ENCODE measurements around the gene PCDH1.
"Not testable (repeated sequence)": the region's sequence is repeated elsewhere in the genome, so short reads cannot be mapped to it uniquely, and the experiment has no call there.

PCDH1 gene

DNA sequence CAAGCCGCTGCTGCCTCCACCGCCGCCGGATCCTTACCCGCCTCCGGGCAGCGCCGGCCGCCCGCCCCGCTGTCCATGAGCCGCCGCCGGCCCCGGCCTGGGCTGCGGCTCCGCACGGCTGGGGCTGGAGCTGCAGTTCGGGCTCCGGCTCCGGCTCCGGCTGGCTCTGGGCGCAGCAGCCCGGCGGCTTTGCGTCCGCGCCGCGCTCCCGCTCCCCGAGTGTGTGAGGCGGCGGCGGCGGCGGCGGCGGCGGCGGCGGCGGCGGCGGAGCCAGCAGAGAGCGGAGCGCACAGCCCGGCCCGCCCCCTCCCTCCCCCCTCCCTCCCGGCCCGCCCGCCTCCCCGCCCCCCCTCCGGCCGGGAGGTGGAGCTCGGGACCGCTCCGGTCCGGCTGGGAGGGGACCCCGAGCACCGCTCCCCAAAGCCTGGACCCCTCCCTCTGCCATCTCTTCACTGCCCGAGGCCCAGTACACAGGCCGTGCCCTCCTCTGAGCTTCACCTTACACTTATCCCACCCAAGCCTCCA lies at the start of gene PCDH1:
TSS of gene PCDH1 (minus strand) at position 225 of the 525 bp plus-strand sequence. CDS start at position 77, 148 bp downstream.
- DNase-seq (ENCODE audit: low read depth, low spot score): no peak

DNA sequence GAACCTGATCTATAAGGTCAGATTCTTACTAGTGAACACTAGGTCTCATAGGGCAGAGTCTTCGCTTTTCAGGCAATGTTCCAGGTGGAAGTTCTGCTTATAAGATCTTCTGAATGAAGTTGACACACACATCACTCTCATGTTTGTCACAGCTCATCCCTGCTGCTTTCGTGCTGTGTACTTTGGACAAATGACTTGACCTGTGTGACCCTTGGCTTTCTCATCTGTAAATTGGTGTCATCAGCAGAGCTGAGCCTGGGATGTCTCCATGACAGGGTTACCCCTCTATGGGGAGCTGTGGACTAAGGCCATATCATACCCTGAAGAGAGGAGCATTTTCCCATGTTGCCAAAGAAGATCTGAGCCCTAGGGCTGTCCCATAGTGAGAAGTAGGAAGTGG lies 48.2 kb upstream of the PCDH1 start:
- DNase-seq (ENCODE audit: low read depth, low spot score): no peak

DNA sequence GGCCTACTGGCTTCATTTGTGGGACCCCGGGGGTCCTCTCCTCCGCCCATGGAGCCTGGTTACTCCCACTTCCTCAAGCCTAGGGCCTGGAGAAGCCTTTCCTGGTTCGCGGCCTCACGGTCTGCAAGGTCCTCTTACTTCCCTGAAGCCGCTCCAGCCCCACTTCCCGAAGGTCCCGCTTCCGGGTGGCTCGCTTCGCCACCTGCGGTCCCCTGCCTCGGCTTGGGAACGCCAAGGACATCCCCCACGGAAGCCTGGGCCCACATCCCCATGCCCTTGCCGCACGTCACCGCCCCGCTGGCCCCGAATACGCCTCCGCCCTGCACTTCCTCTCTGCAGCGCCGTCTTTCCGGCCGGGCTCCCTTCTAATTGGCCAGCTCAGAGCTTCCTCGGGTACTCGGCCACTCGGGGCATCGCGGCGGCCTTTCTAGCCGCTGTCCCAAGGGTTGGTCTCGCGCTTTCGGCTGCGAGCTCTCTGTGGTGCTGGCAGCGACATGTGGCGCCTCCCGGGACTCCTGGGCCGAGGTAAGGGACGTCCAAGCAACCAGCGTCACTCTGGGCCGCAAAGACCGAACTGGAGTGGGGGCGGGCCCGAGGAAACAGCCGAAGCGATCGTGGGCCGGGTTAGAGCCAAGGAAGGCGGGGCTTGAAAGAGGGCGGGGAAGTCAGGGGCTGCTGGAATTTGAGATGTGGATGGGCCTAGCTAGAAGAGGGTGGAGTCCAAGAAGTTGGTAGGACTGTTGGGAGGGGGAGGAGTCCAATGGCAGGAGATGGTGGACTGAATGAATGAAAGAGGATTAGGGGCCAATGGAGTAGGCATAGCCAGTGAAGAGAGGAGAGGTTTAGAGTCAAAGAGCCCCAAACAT lies 45.5 kb upstream of the PCDH1 start, which contains the start of gene DELE1:
TSS of gene DELE1 (plus strand) at position 424 of the 866 bp plus-strand sequence. CDS start at position 495, 71 bp downstream.
- peak; percentile 86 for DNase-seq (ENCODE audit: low read depth, low spot score)

DNA sequence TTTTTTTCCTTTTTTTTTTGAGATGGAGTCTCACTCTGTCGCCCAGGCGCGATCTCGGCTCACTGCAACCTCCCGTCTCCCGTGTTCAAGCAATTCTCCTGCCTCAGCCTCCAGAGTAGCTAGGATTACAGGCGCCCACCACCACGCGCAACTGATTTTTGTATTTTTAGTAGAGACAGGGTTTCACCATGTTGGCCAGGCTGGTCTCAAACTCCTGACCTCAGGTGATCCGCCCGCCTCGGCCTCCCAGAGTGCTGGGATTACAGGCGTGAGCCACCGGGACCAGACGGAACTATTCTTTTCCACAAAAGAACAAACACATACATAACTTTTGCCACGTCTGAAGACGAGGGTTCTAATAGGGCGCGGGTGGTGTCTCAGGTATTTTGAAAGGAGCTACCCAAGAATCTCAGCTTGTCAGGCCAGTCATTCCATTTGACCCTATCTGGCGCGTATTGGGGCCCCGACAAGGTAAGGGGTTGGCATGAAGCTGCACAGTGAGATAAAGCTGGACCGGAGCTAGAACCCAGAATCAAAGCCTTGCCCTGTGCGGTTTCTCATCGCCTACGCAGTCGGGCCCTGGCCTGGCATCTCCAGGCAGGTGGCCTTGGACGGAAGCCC lies 44.7 kb upstream of the PCDH1 start:
- not testable (repeated sequence) for DNase-seq (ENCODE audit: low read depth, low spot score)

DNA sequence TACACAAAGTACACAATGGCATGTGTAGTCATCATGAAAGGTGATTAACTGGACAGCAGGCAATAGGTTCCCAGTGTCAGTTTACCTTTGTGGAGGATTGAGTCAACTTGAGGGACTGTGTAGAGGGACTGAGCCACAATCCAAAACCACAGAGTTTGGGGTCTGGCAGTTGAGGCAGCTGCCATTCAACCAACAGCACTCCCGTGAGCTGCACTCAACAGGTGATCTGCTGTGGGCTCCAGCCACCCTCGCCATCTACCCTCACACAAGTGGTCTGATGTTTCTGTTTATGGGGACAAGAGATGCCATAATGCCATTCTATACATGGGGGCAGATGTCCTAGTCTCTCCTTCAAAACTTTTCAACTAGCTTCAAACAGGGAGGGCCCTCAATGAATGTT lies 42.6 kb upstream of the PCDH1 start:
- DNase-seq (ENCODE audit: low read depth, low spot score): no peak

DNA sequence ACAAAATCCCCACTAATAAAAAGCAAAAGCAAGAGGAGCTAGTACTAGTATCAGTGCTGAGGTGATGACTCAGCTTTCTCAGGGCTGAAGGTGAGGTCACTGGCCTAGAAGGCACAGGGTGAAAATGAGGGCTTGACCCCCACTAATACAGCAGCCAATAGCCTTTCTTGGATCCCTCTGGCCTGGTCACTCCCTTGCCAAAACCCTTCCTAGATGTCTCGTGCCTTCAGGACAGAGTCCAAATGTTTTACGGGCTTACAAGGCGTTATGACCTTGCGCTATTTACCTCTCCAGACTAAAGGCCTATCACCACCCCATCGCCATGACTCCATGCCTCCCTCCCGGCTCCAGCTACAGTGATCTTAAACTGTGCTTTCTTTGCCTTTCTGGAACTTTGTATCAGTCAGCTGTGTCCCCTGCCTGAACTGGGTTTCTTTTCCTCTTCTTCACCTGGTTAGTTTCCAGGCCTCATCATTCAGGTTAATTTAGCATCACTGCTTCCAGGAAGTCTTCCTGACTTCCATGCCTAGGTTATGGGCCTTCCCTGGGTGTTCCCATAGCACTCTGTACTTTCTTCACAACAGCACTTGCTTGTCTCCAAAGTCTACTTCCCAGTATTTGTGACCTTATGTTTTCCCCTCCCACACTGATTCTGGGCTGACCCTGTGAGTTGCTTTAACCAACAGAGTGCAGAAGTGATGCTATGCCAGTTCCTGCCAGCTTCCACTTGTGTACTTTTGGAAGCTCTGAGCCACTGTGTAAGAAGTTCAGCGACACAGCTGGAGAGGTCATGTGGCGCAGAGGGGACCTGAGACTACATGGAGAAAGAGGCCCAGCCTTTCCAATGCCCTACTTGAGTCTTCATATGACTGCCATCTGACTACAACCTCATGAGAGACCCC lies 41.3 kb upstream of the PCDH1 start:
- DNase-seq (ENCODE audit: low read depth, low spot score): no peak

DNA sequence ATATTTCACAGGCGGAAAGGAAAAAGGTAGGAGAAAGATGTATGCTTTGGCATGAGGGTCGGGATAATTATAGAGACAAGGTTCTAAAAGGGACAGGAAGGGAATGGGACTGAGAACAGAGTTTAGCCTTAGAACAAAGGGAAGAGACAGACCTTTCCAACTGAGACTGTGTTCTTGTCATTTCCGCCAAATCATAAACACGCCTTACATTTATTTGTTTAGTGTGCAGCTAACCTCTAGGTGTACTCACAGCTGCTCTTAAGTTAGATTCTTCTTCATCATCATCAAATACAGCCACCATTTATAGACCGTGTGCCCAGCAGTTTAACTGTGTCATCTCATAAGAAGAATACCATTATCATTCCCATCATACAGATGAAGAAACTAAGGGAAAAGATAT lies 39.5 kb upstream of the PCDH1 start:
- no peak for DNase-seq (ENCODE audit: low read depth, low spot score)

DNA sequence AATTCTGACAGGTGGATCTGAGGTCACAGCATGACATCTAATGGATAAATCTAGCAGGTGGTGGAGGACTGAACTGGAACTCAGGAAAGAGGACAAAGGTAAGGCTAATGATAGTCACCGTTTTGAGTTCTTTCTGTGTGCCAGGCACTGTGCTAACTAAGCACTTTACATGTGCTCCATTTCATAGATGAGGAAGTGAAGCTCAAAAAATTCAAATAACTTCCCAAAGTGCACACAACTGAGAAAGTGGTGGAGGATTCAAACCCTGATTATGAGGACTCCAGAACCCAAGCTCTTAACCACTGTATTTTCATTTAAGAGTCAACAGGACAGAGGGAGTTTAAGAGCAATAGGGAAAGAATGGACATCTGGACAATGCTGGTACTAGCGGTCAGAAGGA lies 38.3 kb upstream of the PCDH1 start:
- no peak for DNase-seq (ENCODE audit: low read depth, low spot score)

DNA sequence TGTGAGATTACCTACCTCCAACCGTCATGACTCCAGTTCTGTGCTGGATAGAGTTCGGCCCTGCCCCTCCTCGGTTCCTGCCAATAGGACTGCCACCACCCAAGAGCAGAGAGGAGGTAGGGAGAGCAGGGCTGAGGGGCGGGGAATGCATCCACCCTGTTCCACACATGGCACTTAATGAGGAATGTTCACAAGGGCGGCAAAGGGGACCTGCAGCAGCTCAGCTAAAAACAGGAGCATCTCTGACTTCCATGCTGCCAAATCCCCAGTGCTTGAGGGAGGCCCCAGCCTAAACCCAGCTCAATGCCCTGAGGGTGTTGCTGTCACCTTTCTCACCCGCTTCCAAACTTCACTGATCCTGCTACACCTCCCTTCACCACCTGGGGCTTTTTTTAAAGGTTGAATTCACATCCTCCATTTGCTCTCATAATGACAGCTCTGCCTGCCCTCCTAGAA lies 37.7 kb upstream of the PCDH1 start:
- no peak for DNase-seq (ENCODE audit: low read depth, low spot score)

DNA sequence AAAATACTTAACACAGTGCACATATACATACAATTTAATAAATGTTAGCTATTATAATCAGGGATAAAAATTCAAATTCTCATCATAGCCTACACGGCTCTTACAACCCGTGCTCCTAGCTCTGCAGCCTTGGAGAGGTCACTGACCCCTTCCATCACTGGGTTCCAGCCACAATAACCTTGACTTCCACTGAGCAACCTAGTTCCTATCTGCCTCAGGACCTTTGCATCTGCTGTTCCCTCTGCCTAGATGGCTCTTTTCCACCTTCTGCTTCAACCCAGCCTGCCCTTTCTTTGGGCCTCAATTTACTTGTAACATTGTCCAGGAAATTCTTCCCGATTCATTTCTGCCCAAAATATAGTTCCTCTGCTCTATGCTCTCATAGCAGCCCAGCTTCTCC lies 36.6 kb upstream of the PCDH1 start:
- no peak for DNase-seq (ENCODE audit: low read depth, low spot score)

DNA sequence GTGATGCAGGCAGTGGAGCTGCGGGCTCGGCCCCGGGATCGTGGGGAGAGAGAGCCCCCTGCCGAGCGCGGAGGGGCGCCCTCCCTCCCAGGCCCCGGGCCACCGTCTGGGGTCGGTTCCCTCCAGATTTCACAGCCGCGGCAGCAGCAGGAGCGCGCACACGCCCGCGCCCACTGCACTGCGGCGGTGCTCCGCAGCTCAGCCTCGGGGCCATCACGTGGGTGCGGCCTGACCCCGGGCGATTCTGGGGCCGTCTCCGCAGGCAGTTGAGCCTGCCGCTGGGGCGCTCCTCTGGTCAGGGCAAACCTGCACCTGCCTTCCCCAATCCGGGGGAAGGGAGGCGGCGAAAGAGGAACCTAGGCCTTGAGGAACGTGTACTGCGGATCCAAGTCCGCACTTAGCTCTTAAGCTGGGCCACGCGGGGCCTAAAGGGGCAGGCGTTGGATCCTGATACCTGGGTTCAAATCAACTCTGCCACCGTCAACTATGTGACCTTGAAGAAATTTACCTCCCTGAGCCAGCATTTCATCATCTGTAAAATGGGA lies 36.1 kb upstream of the PCDH1 start:
- DNase-seq (ENCODE audit: low read depth, low spot score): no peak

DNA sequence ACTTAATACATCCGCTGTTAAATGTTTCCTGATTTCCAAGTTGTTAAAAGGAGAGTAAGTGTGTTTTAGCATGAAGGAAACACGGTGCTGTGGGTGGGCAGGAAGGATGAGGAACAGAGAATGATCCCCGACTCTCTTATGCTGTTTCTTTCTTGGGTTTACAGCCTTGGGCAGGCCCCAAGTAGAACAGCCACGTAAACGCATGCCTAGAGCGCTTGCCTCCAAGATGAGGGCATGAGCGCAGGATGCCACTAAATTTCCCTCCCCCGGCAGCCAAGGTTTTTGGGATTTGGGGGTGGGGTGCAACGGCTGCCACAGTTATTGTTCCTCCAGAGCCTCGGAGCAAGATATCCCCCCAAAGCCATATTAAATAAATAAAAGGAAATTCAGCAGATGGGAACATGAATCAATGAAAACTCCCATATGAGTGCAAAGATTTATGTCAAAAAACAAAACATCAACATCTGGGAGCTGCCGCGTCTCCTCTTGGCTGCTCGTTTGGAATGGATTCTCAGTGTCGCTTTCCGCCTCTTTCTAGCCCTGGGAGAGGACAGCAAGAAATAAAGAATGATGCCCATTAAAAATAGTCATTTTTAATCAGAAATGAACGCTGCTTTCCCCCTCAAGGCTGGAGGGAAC lies 35.5 kb upstream of the PCDH1 start:
- DNase-seq (ENCODE audit: low read depth, low spot score): no peak

DNA sequence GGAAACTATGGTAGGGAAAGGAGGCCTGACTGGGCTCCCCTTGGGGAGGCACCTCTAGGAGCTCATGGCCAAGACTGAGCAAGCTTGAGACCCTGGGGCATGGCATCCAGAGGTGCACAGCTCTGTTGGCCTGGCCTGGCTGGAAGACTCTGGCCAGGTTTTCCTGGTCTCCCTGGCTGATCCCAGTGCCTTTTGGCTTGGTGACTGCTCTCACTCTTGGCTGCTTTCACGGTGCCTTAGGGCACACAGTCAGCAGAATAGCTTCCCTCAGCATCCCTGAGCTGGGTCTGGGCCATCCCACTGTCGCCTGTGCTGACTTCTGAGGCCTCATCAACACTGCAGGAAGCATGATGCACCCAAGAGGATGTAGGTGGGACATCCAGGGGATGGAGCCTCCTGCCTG lies 32.1 kb upstream of the PCDH1 start:
- no peak for DNase-seq (ENCODE audit: low read depth, low spot score)

DNA sequence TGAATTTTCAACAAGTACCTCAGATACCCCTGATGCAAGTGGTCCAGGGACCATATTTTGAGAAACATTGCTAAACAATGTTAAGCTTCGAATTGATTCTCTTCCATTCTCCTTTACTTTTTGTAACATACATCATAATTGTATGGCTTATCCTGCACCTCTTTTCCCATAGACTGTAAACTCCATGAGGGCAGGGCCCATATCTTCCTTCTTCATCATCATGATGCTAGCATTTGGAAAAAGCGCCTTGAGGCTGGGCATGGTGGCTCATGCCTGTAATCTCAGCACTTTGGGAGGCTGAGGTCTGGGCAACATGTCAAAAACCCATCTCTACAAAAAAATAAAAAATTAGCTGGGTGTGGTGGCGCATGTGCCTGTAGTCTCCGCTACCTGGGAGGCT lies 31.0 kb upstream of the PCDH1 start:
- no peak for DNase-seq (ENCODE audit: low read depth, low spot score)

DNA sequence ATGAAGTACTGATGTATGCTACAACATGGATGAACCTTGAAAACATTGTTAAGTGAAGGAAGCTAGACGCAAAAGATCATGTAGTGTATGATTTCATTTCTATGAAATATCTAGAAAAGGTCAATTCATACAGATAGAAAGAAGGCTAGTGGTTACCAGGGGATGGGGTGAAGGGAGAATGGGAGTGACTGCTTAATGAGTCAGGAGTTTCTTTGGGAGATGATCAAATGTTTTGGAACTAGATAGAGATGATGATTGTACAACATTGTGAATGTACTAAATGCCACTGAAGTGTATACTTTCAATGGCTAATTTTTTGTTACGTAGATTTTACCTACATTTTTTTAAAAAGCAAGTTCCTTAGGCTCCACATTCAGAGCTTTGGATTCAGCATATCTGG lies 30.6 kb upstream of the PCDH1 start:
- no peak for DNase-seq (ENCODE audit: low read depth, low spot score)

DNA sequence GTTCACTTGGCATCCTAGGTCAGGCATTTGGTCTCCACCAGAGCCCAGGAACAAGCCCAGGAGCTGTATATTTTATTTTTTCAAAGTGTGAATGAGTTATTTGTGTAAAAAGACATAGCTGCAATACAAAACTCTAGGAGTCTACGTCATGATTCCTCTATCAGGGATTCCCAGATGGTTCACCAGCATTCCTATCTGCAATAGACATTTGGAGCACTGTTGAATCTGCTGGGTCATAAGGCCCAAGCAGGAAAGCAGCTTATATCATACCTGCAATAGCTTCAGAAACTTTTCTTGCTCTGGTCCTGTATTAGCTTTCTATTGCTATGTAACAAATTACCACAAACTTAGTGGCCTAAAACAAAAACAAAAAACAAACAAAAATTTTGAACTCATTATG lies 28.8 kb upstream of the PCDH1 start:
- no peak for DNase-seq (ENCODE audit: low read depth, low spot score)

DNA sequence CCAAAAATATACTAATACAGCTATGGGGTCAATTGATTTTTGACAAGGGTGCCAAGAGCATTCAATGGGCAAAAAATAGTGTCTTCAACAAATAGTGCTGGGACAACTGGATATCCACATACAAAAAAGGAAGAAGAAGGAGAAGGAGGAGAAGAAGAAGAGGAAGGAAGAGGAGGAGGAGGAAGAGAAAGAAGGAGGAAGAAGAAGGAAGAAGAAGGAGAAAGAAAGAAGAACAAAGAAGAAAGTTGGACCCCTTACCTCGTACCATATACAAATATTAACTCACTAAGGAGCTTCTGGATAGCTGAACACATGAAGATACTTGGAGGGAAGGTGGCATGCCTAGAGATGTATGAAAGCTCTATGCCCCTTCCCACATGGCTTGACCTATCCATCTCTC lies 28.3 kb upstream of the PCDH1 start:
- DNase-seq (ENCODE audit: low read depth, low spot score): no peak

DNA sequence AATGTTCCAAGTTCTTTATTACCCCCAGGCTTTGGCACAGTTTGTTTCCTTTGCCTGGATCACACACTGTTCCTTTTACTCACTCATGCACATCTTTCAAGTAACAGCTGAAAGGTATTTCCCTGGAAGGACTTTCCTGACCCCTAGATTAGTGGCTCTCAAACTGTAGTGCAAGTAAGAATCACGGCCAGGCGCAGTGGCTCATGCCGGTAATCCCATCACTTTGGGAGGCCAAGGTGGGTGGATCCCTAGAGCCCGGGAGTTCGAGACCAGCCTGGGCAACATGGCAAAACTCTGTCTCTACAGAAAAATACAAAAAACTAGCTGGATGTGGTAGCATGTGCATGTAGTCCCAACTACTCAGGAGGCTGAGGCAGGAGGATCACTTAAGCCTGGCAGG lies 26.3 kb upstream of the PCDH1 start:
- no peak for DNase-seq (ENCODE audit: low read depth, low spot score)

DNA sequence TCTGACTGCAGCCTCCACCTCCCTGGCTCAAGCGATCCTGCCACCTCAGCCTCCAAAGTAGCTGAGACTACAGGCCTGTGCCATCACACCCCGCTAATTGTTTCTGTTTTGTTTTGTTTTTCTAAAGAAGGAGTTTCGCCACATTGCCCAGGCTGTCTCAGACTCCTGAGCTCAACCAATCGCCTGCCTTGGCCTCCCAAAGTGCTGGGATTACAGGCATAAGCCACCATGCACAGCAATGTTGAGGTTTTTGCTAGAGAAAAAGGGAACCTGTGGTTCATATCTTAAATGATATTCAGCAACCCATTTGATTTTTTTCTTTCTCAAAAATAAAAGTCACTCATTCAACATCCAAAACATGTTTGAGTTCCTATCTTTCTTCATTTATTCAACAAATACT lies 25.1 kb upstream of the PCDH1 start:
- DNase-seq (ENCODE audit: low read depth, low spot score): no peak

DNA sequence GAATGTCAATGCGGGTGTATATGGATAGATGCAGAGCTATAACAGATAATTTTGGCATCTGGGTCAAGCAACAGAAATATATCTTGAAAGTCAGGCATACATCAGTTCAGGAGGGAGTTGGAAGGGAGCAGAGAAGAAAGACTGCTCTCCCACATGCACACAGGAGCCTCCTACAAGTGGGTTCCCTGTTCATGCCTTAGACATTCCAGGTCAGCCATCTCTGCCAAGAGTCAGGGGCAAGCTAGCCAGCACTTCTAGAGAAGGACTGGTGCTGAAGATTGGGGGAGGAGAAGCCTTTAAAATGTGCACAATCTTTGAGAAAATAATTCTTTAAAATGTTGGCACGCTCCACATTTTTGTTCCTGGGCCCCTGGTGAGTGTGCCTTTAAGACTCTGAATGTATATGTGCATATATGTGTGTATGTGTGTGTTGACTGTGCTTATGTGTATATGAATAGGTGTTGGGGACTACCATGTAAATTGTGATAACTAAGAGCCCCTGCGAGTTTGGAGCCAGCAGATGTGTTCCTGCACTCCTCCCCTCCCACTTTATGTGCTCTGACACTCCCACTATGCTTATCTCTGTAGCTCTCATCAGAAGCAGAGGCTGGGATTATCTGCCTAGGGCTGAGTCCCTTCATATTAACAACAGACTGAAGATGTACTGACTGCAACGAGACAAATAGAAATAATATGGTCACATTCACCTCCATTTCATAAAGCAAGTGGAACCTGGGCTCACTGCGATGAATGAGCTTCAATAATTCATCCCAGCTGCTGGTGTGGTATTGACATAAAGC lies 24.0 kb upstream of the PCDH1 start:
- no peak for DNase-seq (ENCODE audit: low read depth, low spot score)
